Measurements from ENCODE around the gene ETV7.

- TF ChIP-seq, protein P1, sequence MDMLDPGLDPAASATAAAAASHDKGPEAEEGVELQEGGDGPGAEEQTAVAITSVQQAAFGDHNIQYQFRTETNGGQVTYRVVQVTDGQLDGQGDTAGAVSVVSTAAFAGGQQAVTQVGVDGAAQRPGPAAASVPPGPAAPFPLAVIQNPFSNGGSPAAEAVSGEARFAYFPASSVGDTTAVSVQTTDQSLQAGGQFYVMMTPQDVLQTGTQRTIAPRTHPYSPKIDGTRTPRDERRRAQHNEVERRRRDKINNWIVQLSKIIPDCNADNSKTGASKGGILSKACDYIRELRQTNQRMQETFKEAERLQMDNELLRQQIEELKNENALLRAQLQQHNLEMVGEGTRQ (IDR thresholded peaks at IDR 0.05; ENCODE audit: borderline replicate concordance, low read depth, low read length) = no peak
- no peak for TF ChIP-seq SMC3 (IDR thresholded peaks at IDR 0.05; ENCODE audit: low read depth, low read length)
- no peak for TF ChIP-seq USF1 (IDR thresholded peaks at IDR 0.05; ENCODE audit: borderline replicate concordance, low read depth)
Measured at GRCh38 chr6:36335465-36336207, 51.8 kb downstream of the ETV7 start.
